ENCODE data around the gene GFM2.
A peak's percentile ranks its signal among the peaks of the same experiment; 100 is the strongest.

The GFM2 gene

GRCh38 chr5:74787424-74787823 is 20.5 kb upstream of the GFM2 start:
- no peak for TF ChIP-seq CTCF (IDR thresholded peaks at IDR 0.05; ENCODE audit: low read depth, low read length, missing control alignments)
- H3K4me3 ChIP-seq (ENCODE audit: low read depth, low read length): no peak overlapping the region
- no peak for DNase-seq (ENCODE audit: low read depth)

GRCh38 chr5:74786851-74787250 is 19.9 kb upstream of the GFM2 start:
- H3K4me3 ChIP-seq (ENCODE audit: low read depth, low read length): no peak overlapping the region
- no peak for DNase-seq (ENCODE audit: low read depth)
- TF ChIP-seq CTCF (IDR thresholded peaks at IDR 0.05; ENCODE audit: low read depth, low read length, missing control alignments): no peak

- no peak overlapping the region for H3K4me3 ChIP-seq (ENCODE audit: low read depth, low read length)
- DNase-seq (ENCODE audit: low read depth): no peak
- no peak for TF ChIP-seq CTCF (IDR thresholded peaks at IDR 0.05; ENCODE audit: low read depth, low read length, missing control alignments)
Measured at GRCh38 chr5:74778609-74779008, 11.7 kb upstream of the GFM2 start.

GRCh38 chr5:74772359-74772758 is 5.4 kb upstream of the GFM2 start:
- no peak for DNase-seq (ENCODE audit: low read depth)
- no peak for TF ChIP-seq CTCF (IDR thresholded peaks at IDR 0.05; ENCODE audit: low read depth, low read length, missing control alignments)
- H3K4me3 ChIP-seq (ENCODE audit: low read depth, low read length): no peak overlapping the region

GRCh38 chr5:74767579-74767913 is 629 bp upstream of the GFM2 start:
- DNase-seq (ENCODE audit: low read depth): no peak
- no peak for TF ChIP-seq CTCF (IDR thresholded peaks at IDR 0.05; ENCODE audit: low read depth, low read length, missing control alignments)
- H3K4me3 ChIP-seq (ENCODE audit: low read depth, low read length): peak overlapping the region; percentile 82

GRCh38 chr5:74766418-74766848 is 484 bp downstream of the GFM2 start:
- TF ChIP-seq CTCF (IDR thresholded peaks at IDR 0.05; ENCODE audit: low read depth, low read length, missing control alignments): peak; percentile 54
- H3K4me3 ChIP-seq (ENCODE audit: low read depth, low read length): peak overlapping the region; percentile 82
- DNase-seq (ENCODE audit: low read depth): no peak

- TF ChIP-seq CTCF (IDR thresholded peaks at IDR 0.05; ENCODE audit: low read depth, low read length, missing control alignments): no peak
- peak overlapping the region; percentile 82 for H3K4me3 ChIP-seq (ENCODE audit: low read depth, low read length)
- DNase-seq (ENCODE audit: low read depth): no peak
Measured at GRCh38 chr5:74765929-74766328, 988 bp downstream of the GFM2 start.
